Activated naive CD4-positive, alpha-beta T cell treated with anti-CD3 and anti-CD28 coated beads, Interleukin-2, amount 50 U/mL, for 24 hours (primary cell): ENCODE measurements around the gene PIGN.
"Not testable (repeated sequence)": the region's sequence is repeated elsewhere in the genome, so short reads cannot be mapped to it uniquely, and the experiment has no call there.

Source experiments
- H3K27ac Mint-ChIP-seq: one replicate; pipeline ENCODE4 v1.8.0; 2021; ENCODE audit warnings: mild to moderate bottlenecking, mixed read lengths
- H3K27me3 Mint-ChIP-seq: one replicate; pipeline ENCODE4 v1.8.0; 2021; ENCODE audit warnings: mixed read lengths
- H3K36me3 Mint-ChIP-seq: one replicate; pipeline ENCODE4 v1.8.0; 2021; ENCODE audit warnings: mixed read lengths
- H3K4me1 Mint-ChIP-seq: one replicate; pipeline ENCODE4 v1.8.0; 2021; ENCODE audit warnings: mixed read lengths
- H3K4me3 Mint-ChIP-seq: one replicate; pipeline ENCODE4 v1.8.0; 2021; ENCODE audit warnings: mild to moderate bottlenecking, mixed read lengths
- H3K9me3 Mint-ChIP-seq: one replicate; pipeline ENCODE4 v1.8.0; 2021; ENCODE audit warnings: mixed read lengths

The PIGN gene

DNA sequence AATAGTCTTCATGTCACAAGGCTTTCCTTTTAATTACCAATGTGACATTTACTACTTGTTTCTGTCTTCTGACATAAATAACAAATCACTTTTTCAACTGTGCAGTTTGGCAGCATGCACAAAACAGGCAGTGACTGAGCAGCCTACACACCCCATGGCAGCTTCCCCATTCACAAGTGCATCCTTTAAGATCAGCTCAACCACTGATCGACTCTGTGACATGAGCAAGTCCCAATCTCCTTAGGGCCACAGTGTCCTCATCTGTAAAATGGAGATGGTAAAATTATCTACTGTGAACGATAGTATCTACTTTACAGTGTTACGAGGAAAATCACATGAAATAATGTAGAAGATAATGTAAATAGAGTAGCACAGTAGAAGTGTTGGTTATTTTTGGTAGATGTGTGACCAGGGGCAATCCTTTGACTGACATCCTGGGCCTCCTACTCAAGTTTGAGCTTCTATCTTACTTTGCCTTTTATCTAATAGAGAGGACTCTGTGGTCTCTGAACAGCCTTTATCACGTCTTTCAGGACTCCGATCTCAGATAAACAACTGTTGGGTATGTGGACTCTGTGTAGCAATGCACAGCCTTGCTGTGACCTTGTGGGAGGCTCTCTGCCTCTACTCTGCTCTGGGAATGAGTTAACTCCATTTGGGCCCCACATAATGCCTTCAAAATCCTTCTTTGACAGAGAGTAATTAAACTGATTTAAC, 120.6 kb downstream of the PIGN start:
- H3K4me3 Mint-ChIP-seq: no peak overlapping the region
- H3K9me3 Mint-ChIP-seq: peaks cover 17% of the 10 kb centered on the region
- peaks cover 38% of the 10 kb centered on the region for H3K36me3 Mint-ChIP-seq
- H3K4me1 Mint-ChIP-seq: no peaks in the 10 kb centered on the region
- no peaks in the 10 kb centered on the region for H3K27me3 Mint-ChIP-seq
- H3K27ac Mint-ChIP-seq: no peak overlapping the region

DNA sequence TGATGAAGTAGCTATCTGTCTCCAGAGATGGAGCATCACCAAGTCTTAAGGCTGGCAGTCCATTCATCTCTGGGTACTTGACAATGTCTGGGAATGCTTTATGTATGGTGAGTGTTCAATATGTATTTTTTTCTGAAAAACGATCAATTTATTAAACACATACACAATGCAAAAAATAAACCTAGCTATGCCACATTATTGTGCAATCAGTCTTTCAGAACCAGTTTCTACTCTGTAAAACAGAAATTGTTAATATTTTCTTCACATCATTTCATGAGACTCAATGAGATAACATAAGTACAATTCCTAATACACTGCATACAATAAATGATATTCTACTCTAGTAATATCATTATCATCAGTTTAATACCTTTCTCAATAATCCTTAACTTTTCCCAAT, 122.5 kb downstream of the PIGN start:
- peaks cover 38% of the 10 kb centered on the region for H3K36me3 Mint-ChIP-seq
- no peak overlapping the region for H3K27ac Mint-ChIP-seq
- no peaks in the 10 kb centered on the region for H3K4me1 Mint-ChIP-seq
- H3K9me3 Mint-ChIP-seq: peaks cover 17% of the 10 kb centered on the region
- no peaks in the 10 kb centered on the region for H3K27me3 Mint-ChIP-seq
- H3K4me3 Mint-ChIP-seq: no peak overlapping the region

DNA sequence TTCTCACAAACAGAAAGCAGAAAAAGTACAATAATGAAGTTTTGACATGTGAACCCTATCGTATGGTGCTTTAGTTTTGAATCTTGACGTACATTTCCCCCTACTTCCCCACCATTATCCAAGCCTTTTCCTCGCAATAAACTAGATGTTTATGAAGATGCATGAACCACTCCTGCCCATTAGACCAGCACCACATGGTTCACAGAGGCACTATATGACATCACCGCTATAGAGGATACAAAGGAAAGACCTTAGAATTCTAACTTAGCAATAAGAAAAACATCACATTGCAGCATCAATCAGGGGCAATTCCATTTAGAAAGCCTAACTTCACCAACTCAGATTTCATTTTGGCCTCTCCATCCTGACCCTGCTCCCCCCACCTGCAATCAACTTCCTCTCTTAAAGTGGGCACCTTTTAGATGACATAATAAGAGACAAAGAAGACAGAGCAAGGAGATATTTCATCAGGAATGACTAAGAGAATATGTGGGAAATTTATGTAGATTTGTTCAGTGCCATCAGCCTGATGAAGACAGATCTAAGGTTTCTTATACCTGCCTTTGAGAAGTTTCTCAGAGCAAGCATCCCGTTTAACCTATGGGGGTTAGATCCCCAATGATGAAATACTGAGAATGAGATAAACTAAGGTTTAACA, 124.9 kb downstream of the PIGN start:
- Mint-ChIP-seq H3K36me3 (peaks cover 44% of the 10 kb centered on the region), H3K4me1 (no peaks in the 10 kb centered on the region), H3K9me3 (peaks cover 14% of the 10 kb centered on the region), H3K27me3 (no peaks in the 10 kb centered on the region), H3K4me3 (no peak overlapping the region), H3K27ac (no peak overlapping the region)

- Mint-ChIP-seq H3K4me3 (no peak overlapping the region), H3K27me3 (no peaks in the 10 kb centered on the region), H3K36me3 (peaks cover 44% of the 10 kb centered on the region), H3K4me1 (no peaks in the 10 kb centered on the region), H3K9me3 (peaks cover 12% of the 10 kb centered on the region), H3K27ac (no peak overlapping the region)
Measured at GRCh38 chr18:62060820-62061219, 126.0 kb downstream of the PIGN start.

DNA sequence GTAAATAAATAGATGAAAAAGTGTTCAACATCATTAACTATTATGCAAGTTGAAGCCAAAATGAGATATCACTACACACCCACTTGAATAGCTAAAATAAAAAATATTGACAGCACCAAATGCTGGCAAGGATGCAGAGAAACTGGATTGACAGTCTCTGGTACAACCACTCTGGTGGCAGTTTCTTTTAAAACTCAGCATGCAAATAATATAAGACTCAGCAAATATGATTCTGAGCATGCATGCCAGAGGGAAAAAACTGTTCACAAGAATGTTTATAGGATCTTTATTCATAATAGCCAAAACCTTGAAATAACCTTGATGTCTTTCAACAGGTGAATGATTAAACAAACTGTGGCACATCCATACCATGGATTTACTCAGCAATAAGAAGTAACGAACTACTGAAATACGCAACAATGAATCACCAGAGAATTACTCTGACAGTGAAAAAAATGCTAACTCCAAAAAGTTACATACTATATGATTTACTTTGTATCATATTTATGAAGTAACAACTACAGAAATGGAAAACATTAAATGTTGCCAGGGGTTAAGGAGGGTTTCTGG, 131.8 kb downstream of the PIGN start:
- H3K27ac Mint-ChIP-seq: no peak overlapping the region
- H3K36me3 Mint-ChIP-seq: peaks cover 42% of the 10 kb centered on the region
- H3K4me1 Mint-ChIP-seq: no peaks in the 10 kb centered on the region
- H3K27me3 Mint-ChIP-seq: no peaks in the 10 kb centered on the region
- H3K9me3 Mint-ChIP-seq: peaks cover 11% of the 10 kb centered on the region
- no peak overlapping the region for H3K4me3 Mint-ChIP-seq

- H3K27me3 Mint-ChIP-seq: no peaks in the 10 kb centered on the region
- no peak overlapping the region for H3K4me3 Mint-ChIP-seq
- no peaks in the 10 kb centered on the region for H3K4me1 Mint-ChIP-seq
- H3K36me3 Mint-ChIP-seq: peaks cover 13% of the 10 kb centered on the region
- no peak overlapping the region for H3K27ac Mint-ChIP-seq
- H3K9me3 Mint-ChIP-seq: peaks cover 3% of the 10 kb centered on the region
Measured at GRCh38 chr18:62048279-62048678, 138.6 kb downstream of the PIGN start.

DNA sequence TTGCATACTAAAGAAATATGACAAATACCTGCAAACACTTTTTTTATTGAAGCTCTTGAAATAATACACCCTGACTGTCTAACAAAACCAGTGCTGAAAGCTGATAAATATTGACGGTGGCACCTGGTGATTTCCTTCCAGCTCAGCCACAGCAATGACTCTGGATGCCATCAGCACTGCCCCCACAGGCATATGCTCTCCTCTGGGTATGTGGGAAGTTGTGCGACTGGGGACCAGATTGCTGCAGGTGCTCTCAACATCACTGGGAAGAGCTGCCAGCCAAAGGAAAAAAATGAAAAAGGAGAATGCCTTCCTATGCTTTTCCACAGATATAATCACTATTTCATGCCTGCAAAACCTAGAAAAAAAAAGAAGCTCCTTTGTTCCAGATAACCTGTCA, 141.5 kb downstream of the PIGN start:
- no peak overlapping the region for H3K4me3 Mint-ChIP-seq
- peaks cover 6% of the 10 kb centered on the region for H3K36me3 Mint-ChIP-seq
- H3K27me3 Mint-ChIP-seq: no peaks in the 10 kb centered on the region
- no peak overlapping the region for H3K27ac Mint-ChIP-seq
- no peaks in the 10 kb centered on the region for H3K4me1 Mint-ChIP-seq
- no peaks in the 10 kb centered on the region for H3K9me3 Mint-ChIP-seq

GRCh38 chr18:62044490-62045000, 142.3 kb downstream of the PIGN start:
- no peak overlapping the region for H3K4me3 Mint-ChIP-seq
- H3K27ac Mint-ChIP-seq: no peak overlapping the region
- H3K27me3 Mint-ChIP-seq: no peaks in the 10 kb centered on the region
- no peaks in the 10 kb centered on the region for H3K4me1 Mint-ChIP-seq
- H3K9me3 Mint-ChIP-seq: no peaks in the 10 kb centered on the region
- H3K36me3 Mint-ChIP-seq: peaks cover 7% of the 10 kb centered on the region

DNA sequence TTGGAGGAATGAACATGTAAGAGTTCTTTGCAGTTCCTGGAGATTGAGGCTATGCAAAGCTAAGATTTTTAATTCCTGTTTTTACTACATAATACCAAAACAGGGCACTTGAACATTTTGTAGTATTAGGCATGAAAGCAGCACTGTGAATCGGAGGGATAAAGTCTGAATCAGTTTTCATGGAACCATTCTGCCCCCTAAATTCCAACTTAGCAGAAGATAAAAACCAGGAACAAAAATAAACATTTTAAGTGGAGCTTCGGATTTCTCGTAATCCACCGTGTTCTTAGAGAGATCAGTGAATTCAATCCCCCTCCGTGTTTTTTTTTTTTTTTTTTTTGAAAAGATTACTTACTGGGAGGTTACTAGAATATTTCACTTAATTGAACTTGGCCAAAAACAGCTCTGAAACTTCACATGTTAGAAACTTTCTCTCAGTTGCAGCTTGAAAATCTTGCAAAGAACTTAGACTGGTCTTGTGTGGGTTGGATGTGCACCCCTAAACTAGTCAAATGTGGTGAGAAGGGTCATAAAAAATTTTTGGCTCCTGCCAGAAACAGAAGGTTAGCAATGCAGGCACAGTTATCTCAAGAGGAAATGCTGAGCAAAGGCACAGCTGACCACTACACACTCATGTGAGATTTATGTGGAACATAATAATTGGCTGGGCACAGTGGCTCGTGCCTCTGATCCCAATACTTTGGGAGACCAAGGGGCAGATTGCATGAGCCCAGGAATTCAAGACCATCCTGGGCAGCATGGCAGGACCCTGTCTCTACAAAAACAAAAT, 148.7 kb downstream of the PIGN start:
- Mint-ChIP-seq H3K9me3 (no peaks in the 10 kb centered on the region), H3K4me3 (no peak overlapping the region)

DNA sequence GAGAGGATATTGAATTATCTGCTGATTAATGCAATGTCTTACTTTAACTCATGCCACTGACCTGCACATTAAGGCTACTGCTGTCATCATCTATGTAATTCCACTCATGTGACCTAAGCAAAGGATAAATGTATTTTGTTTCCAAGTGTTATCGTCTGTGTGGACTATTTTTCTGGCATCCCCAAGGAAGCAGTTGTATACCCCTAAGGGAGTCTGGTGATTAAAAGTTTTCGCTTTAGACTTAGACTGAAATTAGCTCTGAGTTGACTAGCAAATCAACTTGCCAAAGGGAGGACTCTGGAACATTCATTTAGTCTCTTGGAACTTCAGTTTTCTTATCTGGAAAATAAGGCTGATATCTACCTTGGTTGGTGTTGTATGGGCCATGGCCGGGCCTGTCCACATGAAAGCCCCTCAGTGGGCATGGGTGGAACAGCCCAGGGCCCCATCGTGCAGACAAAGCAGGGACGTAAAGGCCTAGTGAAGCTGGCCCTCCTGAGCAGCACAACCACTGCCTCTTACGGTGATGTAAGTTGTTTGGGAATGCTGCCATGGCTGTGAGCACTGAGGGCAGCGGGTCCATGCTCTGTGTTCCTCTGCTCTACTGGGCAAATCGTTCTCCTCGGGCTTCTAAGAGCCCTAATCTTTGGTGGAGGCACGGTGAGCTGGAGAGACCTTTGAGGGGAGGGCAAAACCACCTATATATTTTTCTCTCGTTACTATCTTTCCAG, 149.7 kb downstream of the PIGN start:
- no peaks in the 10 kb centered on the region for H3K9me3 Mint-ChIP-seq
- H3K36me3 Mint-ChIP-seq: peaks cover 3% of the 10 kb centered on the region
- no peak overlapping the region for H3K4me3 Mint-ChIP-seq
- peaks cover 22% of the 10 kb centered on the region for H3K4me1 Mint-ChIP-seq
- H3K27ac Mint-ChIP-seq: no peak overlapping the region
- H3K27me3 Mint-ChIP-seq: no peaks in the 10 kb centered on the region

More for the DNA sequence above, 148.7 kb downstream of the PIGN start:
- peaks cover 12% of the 10 kb centered on the region for H3K4me1 Mint-ChIP-seq
- peaks cover 3% of the 10 kb centered on the region for H3K36me3 Mint-ChIP-seq
- no peaks in the 10 kb centered on the region for H3K27me3 Mint-ChIP-seq
- no peak overlapping the region for H3K27ac Mint-ChIP-seq

DNA sequence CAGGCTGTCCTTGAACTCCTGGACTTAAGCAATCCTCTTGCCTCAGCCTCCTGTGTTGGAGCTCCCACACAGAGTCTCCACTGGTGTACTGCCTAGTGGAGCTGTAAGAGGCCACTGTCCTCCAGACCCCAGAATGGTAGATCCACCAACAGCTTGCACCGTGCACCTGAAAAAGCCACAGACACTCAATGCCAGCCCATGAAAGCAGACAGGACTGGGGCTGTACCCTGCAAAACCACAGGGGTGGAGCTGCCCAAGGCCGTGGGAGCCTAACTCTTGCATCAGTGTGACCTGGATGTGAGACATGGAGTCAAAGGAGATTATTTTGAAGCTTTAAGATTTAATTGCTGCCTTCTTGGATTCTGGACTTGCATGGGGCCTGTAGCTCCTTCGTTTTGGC, 152.6 kb downstream of the PIGN start:
- peaks cover 25% of the 10 kb centered on the region for H3K4me1 Mint-ChIP-seq
- not testable (repeated sequence) for H3K9me3 Mint-ChIP-seq, H3K27ac Mint-ChIP-seq, H3K36me3 Mint-ChIP-seq, H3K27me3 Mint-ChIP-seq, H3K4me3 Mint-ChIP-seq

DNA sequence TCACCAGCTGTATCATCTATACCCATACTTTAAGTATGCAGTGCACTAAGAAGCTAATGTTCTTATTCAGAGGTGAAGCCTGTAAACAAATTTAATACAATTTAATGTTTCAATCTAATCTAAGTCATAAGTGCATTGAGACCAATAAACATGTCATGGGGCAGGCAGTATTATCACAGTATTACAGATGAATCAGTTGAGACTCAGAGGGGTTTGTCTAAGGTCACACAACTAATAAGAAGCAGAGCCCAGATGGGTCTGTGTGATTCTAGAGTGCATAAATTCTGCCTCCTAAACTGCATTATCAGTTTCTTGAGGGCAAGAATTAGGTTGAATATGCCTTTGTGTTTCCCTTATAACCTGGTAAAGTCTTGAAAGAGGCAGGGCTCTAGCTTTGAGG, 153.1 kb downstream of the PIGN start:
- Mint-ChIP-seq H3K27ac (no peak overlapping the region), H3K27me3 (no peaks in the 10 kb centered on the region), H3K4me1 (peaks cover 25% of the 10 kb centered on the region), H3K9me3 (no peaks in the 10 kb centered on the region), H3K4me3 (peak overlapping the region; percentile 6), H3K36me3 (no peaks in the 10 kb centered on the region)

GRCh38 chr18:62033207-62033606, 153.6 kb downstream of the PIGN start:
- Mint-ChIP-seq H3K36me3 (no peaks in the 10 kb centered on the region), H3K4me3 (no peak overlapping the region), H3K27ac (no peak overlapping the region), H3K4me1 (peaks cover 25% of the 10 kb centered on the region), H3K9me3 (no peaks in the 10 kb centered on the region), H3K27me3 (no peaks in the 10 kb centered on the region)

GRCh38 chr18:62030091-62030985, 156.5 kb downstream of the PIGN start:
- no peaks in the 10 kb centered on the region for H3K27me3 Mint-ChIP-seq
- no peaks in the 10 kb centered on the region for H3K9me3 Mint-ChIP-seq
- no peak overlapping the region for H3K27ac Mint-ChIP-seq
- no peaks in the 10 kb centered on the region for H3K36me3 Mint-ChIP-seq
- H3K4me1 Mint-ChIP-seq: peaks cover 25% of the 10 kb centered on the region
- H3K4me3 Mint-ChIP-seq: no peak overlapping the region
